NCI-H1105 (cell line): ENCODE measurements around the gene DUSP16.
"Not testable (repeated sequence)": the region's sequence is repeated elsewhere in the genome, so short reads cannot be mapped to it uniquely, and the experiment has no call there.

ENCODE experiments used
- DNase-seq: peaks from one replicate; lab custom pipeline; 2025; lab: John Stamatoyannopoulos, UW

Gene DUSP16

GRCh38 chr12:12585115-12585863, 22.6 kb upstream of the DUSP16 start:
- DNase-seq = no peak

DNA sequence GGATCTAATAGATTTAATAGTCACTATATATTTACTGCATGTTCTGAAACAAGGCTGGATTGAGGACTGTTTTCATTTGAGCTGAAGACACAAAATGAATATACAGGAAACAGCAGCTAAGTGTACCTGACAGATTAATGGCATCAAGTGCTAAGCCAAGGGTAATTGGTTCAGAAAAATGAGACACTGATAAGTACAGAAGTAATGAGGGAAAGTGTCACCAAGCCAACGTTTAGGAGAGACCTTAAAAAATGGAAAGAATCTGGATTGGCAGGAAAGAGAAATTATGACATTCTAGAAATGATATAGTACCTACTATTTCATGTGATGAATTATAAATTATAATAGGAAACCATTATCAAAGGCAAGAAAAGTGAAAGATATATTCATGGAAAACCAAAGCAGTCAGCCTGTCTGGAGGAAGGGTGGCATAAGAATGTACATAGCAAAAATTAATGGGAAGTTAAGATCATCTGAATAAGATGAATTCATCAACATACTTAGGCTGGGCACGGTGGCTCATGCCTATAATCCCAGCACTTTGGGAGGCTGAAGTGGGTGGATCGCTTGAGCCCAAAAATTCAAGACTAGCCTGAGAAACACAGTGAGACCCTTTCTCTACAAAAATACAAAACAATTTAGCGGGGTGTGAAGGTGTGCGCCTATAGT, 21.0 kb upstream of the DUSP16 start:
- DNase-seq = no peak

DNA sequence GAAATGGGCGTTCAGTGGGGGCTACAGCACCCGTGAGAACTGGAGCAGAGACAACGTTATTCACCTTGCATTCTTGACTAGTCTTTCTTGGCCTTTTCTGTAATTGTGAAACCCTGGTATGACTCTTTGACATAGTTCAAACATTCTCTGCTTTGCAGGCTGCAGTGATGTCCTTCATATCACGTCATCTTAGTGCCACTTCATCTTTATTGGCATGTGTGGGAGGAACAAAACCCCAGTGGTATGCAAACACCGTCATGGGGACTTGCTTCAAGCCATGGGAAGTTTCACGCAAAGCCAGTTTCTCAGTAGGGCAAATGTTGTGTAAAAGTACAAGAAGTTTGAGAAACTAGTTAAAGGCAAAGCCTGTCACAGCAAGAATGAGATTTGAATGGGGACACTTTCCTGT, 20.2 kb upstream of the DUSP16 start:
- DNase-seq = no peak

- DNase-seq = no peak
Observed at GRCh38 chr12:12582193-12582881, 19.7 kb upstream of the DUSP16 start.

DNA sequence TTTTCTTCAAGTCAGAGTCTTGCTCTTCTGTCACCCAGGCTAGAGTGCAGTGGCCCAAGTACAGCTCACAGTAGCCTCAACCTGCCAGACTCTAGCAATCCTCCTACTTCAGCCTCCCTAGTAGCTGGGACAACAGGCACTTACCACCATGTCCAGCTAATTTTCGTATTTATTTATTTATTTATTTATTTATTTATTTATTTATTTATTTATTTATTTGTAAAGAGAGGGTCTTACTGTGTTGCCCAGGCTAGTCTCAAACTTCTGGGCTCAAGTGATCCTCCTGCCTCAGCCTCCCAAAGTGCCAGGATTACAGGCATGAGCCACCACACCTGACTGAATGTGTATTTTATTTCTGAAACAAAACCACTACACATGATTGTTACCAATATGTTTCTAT, 18.1 kb upstream of the DUSP16 start:
- not testable (repeated sequence) for DNase-seq

GRCh38 chr12:12577786-12578185, 15.1 kb upstream of the DUSP16 start:
- no peak for DNase-seq

DNA sequence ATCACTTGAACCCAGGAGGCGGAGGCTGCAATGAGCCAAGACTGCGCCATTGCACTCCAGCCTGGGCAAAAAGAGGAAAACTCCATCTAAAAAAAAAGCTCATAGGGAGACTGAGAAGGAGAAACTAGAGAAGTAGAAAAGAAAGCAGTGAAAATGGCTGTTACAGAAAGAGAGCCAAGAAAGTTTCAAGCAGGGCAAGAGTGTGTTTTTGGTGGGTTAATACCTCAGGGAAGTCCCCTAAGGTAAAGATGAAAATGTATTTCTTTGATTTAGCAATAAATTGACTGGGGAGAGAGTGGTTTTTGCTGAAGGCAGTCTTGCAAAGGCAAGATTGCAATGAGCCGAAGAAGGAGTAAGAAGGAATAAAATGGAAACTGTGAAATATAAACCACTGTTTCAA, 10.0 kb upstream of the DUSP16 start:
- no peak for DNase-seq

DNA sequence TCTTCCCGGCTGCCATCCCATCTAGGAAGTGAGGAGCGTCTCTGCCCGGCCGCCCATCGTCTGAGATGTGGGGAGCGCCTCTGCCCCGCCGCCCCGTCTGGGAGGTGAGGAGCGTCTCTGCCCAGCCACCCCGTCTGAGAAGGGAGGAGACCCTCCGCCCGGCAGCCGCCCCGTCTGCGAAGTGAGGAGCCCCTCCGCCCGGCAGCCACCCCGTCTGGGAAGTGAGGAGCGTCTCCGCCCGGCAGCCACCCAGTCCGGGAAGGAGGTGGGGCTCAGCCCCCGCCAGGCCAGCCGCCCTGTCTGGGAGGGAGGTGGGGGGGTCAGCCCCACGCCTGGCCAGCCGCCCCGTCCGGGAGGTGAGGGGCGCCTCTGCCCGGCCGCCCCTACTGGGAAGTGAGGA, 3.3 kb upstream of the DUSP16 start:
- DNase-seq = not testable (repeated sequence)

GRCh38 chr12:12564911-12565310, 2.2 kb upstream of the DUSP16 start:
- DNase-seq = no peak

- no peak for DNase-seq
Observed at GRCh38 chr12:12563290-12563928, 746 bp upstream of the DUSP16 start.

GRCh38 chr12:12562016-12562483, 613 bp downstream of the DUSP16 start:
- DNase-seq = peak; percentile 41

DNA sequence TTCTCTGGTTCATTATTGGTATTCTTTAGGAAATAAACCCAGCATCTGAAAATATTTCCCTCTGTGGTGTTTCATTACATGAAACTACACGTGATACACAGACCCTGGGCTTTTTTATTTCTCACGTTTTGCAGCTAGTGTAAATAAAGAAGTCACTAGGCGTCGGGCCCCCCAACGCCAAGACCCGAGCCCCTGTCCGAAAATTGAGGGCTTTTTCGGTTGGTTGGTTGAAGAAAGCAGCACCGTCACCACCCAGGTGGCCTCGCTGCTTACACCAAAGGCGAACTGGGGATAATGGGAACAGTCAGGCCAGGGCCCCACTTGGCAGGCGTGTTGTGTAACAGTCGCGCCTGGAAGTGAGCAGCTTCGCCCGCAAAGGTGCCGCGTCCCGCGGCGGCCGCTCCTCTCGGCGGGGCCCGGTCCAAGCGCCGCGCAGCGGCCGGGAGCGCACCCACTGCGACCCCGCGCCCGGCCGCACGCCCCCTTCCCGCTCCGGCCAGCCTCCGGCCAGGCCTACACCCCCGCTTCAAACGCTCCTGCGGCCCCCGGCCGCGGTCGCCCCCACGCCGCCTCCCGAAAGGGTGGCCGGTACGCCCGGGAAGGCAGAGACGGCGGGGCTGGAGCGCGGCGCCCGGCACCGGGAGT, 1.2 kb downstream of the DUSP16 start:
- DNase-seq = peak; percentile 43

DNA sequence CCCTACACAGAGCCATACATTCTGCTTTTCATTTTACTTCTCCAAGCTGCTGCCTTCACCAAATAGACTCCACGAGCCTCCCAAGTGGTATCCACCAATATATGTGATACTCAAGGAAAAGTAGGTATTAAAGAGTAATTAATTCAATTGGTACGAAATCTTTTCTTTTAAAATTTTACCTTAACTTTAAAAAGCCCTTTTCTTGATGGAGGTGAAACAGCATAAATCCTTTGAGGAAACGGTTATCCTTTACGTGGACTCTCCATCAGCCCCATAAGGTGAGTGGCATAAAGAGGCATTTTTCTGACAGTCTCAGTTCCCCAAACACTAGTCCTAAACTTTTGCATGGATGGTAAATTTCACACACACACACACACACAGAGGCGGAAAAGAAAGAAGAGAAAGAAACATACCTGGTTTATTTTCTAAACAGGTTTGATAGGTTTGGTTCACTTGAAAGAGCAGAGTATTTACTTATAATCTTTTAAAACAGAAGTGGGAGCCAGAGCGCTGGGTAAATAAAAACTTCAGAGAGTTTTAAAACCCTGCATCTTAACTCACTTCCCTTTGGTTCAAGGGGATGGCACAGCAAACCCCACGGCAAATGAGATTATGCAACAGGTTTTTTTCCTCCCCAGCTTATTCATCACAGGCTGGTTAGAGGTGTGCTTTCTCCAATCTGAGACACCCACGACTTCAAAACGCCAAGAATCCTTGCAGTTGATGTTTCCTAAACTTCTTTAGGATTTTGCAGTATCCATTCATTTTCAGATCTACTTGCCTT, 1.9 kb downstream of the DUSP16 start:
- DNase-seq = no peak

DNA sequence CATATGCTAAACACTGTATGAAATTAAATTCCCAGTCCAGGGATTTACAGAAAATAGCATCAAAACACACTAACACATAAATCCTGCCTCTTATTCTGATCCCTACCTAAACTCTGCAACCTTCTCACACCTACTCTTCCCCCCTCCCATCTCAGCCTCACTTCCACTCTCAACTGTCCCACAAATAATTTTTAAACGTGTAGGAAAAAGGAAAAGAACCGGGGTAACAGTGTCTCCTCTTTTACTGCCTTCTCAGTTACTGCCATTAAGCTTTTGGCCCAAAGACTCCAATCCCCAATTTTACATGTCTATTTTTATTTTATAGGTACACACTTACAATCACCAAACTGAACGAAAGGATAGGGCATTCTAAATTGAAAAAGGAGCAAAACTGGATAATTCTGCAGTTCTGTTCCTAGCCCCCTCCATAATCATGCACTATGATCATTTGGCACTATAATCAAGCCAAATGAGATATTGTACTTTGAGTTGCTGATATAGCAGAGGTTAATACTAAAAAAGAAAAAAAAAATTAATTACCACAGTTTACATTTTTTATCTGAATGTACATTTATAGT, 2.9 kb downstream of the DUSP16 start:
- no peak for DNase-seq

GRCh38 chr12:12558291-12558690, 4.4 kb downstream of the DUSP16 start:
- no peak for DNase-seq

DNA sequence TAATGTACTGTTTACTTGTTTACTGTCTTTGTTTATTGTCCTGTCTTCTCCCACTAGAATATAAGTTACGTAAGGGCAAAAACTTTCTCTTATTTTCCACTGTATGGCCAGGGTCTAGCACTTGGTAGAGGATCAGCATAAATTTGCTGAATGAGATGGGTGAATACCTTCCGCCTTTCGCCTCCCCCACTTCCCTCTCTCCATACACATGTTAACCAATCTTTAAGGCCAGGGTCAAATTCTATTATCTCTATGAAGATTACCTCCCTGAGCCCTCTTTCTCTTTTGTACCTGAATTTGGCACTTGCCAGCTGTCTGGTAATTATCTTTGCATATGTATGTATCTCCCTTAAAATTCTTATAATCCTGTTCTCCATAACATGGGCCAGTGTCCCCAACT, 4.9 kb downstream of the DUSP16 start:
- DNase-seq = no peak

- no peak for DNase-seq
Observed at GRCh38 chr12:12555656-12556055, 7.0 kb downstream of the DUSP16 start.

GRCh38 chr12:12553208-12553785, 9.4 kb downstream of the DUSP16 start:
- no peak for DNase-seq

DNA sequence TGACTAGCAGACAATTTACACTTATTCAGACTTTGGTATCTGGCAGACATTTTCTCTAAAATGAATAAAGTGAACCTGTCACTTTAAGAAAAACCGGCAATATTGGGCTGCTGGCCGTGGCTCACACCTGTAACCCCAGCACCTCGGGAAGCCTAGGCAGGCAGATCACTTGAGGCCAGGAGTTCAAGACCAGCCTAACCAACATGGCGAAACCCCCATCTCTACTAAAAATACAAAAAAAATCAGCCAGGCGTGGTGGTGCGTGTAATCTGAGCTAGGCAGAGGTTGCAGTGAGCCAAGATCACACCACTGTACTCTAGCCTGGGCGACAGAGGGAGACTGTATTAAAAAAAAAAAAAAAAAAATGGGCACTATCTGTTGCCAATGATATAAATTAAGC, 11.5 kb downstream of the DUSP16 start:
- DNase-seq = no peak

- DNase-seq = no peak
Observed at GRCh38 chr12:12550277-12550676, 12.4 kb downstream of the DUSP16 start.
